Mesendoderm (in vitro differentiated cells): ENCODE results near the gene LIN7C.

Experiments used
- DNase-seq: peaks from one replicate; pipeline ENCODE4 v3.0.0; 2013
- H2AK5ac ChIP-seq: 2 replicates; pipeline ENCODE4 v1.6.1; 2013; ENCODE audit warnings: low read length, inconsistent platforms
- H2BK120ac ChIP-seq: 2 replicates; pipeline ENCODE4 v1.6.1; 2013; ENCODE audit warnings: low read depth, mild to moderate bottlenecking, low read length, moderate library complexity, mixed read lengths
- H2BK15ac ChIP-seq: replicated peaks from 2 replicates; pipeline ENCODE4 v1.6.1; 2013; ENCODE audit warnings: low read depth, mild to moderate bottlenecking, moderate library complexity
- H2BK5ac ChIP-seq: 2 replicates; pipeline ENCODE4 v1.6.1; 2013; ENCODE audit warnings: low read length, inconsistent platforms
- H3K18ac ChIP-seq: 2 replicates; pipeline ENCODE4 v1.6.1; 2013; ENCODE audit warnings: mild to moderate bottlenecking, low read length, mixed read lengths
- H3K23ac ChIP-seq: one replicate; pipeline ENCODE4 v1.6.1; 2013; ENCODE audit warnings: low read length
- H3K27ac ChIP-seq: 2 replicates; pipeline ENCODE4 v1.5.1; 2013; ENCODE audit warnings: low read depth, mild to moderate bottlenecking, inconsistent platforms, low read length, moderate library complexity
- H3K27me3 ChIP-seq: 2 replicates; pipeline ENCODE4 v1.6.1; 2013; ENCODE audit warnings: low read length, control low read depth, mild to moderate bottlenecking, inconsistent platforms; ENCODE audit not compliant: insufficient read depth, poor library complexity
- H3K36me3 ChIP-seq: 2 replicates; pipeline ENCODE4 v1.6.1; 2013; ENCODE audit warnings: low read length, inconsistent platforms; ENCODE audit not compliant: control insufficient read depth, insufficient read depth
- H3K4ac ChIP-seq: one replicate; pipeline ENCODE4 v1.6.1; 2013; ENCODE audit warnings: low read depth, mild to moderate bottlenecking, low read length, moderate library complexity
- H3K4me1 ChIP-seq: 2 replicates; pipeline ENCODE4 v1.6.1; 2013; ENCODE audit warnings: low read depth, low read length, inconsistent platforms; ENCODE audit not compliant: control insufficient read depth
- H3K4me2 ChIP-seq: 2 replicates; pipeline ENCODE4 v1.6.1; 2013; ENCODE audit warnings: low read length
- H3K4me3 ChIP-seq: 2 replicates; pipeline ENCODE4 v1.5.1; 2013; ENCODE audit warnings: mild to moderate bottlenecking, low read length
- H3K56ac ChIP-seq: one replicate; pipeline ENCODE4 v1.6.1; 2013; ENCODE audit warnings: low read length
- H3K79me1 ChIP-seq: 2 replicates; pipeline ENCODE4 v1.6.1; 2013; ENCODE audit warnings: low read length, inconsistent platforms
- H3K79me2 ChIP-seq: 2 replicates; pipeline ENCODE4 v1.6.1; 2013; ENCODE audit warnings: mild to moderate bottlenecking, low read length; ENCODE audit not compliant: control insufficient read depth, insufficient read depth
- H3K9ac ChIP-seq: 2 replicates; pipeline ENCODE4 v1.6.1; 2013; ENCODE audit warnings: low read length, inconsistent platforms
- H4K5ac ChIP-seq: one replicate; pipeline ENCODE4 v1.6.1; 2013; ENCODE audit warnings: low read length
- H4K8ac ChIP-seq: one replicate; pipeline ENCODE4 v1.6.1; 2013; ENCODE audit warnings: low read depth, mild to moderate bottlenecking, control low read depth, low read length, moderate library complexity
- WGBS: extraction: QIAGEN DNeasy Blood & Tissue Kit; methylation state at CpG from one replicate; pipeline ENCODE4 v1.1.7; 2013; ENCODE audit warnings: low lambda C conversion rate, missing lambda C conversion rate; ENCODE audit not compliant: insufficient coverage; ENCODE audit errors: extremely low coverage; 5-methylcytosine and 5-hydroxymethylcytosine counted together

LIN7C gene

DNA sequence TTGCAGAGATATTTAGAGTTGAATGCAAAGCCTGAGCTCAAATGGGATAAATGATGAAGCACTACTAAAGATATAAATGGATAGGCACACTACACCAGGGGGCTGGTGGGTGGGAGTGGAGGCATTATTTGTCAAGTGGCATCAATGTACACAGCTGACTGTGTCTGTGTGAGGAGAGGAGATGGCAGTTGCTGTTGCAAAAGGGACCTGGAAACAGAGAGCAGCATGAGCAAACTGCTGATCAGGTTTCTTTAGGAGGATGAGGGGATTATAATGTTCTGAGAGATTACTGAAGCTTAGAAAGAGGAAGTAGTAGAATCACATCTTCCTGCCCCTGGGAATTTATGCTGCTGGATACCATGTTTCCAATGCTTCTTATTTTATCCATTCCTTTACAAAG, 39.4 kb upstream of the LIN7C start:
- Histone ChIP-seq H3K27ac (no peak overlapping the region), H3K23ac (no peak overlapping the region), H3K27me3 (no peaks in the 10 kb centered on the region), H3K79me2 (no peaks in the 10 kb centered on the region), H4K8ac (no peak overlapping the region), H2BK5ac (no peak overlapping the region), H3K18ac (no peak overlapping the region), H3K4ac (no peak overlapping the region), H3K4me3 (no peak overlapping the region), H2BK15ac (no peak overlapping the region), H3K79me1 (no peaks in the 10 kb centered on the region), H3K4me1 (no peaks in the 10 kb centered on the region), H4K5ac (no peak overlapping the region), H3K4me2 (no peak overlapping the region), H2BK120ac (no peak overlapping the region), H3K56ac (no peak overlapping the region), H3K9ac (no peak overlapping the region), H2AK5ac (no peak overlapping the region), H3K36me3 (no peaks in the 10 kb centered on the region)
- no peak for DNase-seq

DNA sequence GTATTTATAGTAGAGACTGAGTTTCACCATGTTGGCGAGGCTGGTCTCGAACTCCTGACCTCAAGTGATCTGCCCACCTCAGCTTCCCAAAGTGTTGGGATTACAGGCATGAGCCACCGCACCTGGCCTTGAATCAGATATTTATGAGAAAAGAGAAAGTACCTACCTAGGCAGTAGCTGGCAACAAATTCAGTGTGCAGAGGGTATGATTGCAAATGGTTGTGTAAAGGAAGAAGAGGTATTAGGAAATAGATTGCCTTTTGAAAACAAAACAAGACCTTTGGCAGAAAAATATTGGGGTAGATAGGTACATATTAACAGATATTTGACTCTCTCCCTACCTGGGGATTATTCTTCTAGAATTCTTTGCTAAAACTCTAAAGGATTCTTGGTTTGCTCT, 38.5 kb upstream of the LIN7C start:
- no peak overlapping the region for H3K23ac ChIP-seq
- no CpG with 5 or more reads among the region's 3 CpGs for WGBS
- no peak overlapping the region for H2BK15ac ChIP-seq
- H3K79me1 ChIP-seq = no peaks in the 10 kb centered on the region
- H3K9ac ChIP-seq = no peak overlapping the region
- no peaks in the 10 kb centered on the region for H3K4me1 ChIP-seq
- no peak overlapping the region for H3K4me2 ChIP-seq
- H3K4ac ChIP-seq = no peak overlapping the region
- H2BK5ac ChIP-seq = no peak overlapping the region
- H2AK5ac ChIP-seq = no peak overlapping the region
- H3K27ac ChIP-seq = no peak overlapping the region
- no peak for DNase-seq
- no peak overlapping the region for H4K5ac ChIP-seq
- no peak overlapping the region for H3K4me3 ChIP-seq
- H3K27me3 ChIP-seq = no peaks in the 10 kb centered on the region
- H3K18ac ChIP-seq = no peak overlapping the region
- H2BK120ac ChIP-seq = no peak overlapping the region
- no peaks in the 10 kb centered on the region for H3K79me2 ChIP-seq
- H3K36me3 ChIP-seq = no peaks in the 10 kb centered on the region
- H4K8ac ChIP-seq = no peak overlapping the region
- H3K56ac ChIP-seq = no peak overlapping the region

DNA sequence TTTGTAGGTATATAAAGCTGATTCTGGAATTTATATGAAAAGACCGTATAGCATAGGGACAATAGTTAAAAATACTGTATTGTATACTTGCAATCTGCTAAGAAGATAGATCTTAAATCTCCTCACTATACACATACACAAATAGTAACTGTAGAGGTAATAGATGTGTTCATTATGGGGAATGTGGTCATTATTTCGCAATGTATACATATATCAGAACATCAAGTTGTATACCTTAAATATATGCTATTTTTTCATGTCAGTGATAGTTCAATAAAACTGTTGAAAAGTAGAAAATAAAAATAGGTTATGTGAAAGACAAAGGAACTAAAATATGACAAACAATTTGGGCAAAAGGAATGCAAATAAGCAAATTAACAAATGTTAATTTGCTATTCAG, 35.2 kb upstream of the LIN7C start:
- no peaks in the 10 kb centered on the region for H3K27me3 ChIP-seq
- no peak overlapping the region for H2BK120ac ChIP-seq
- no peak overlapping the region for H3K4ac ChIP-seq
- no peak overlapping the region for H2BK5ac ChIP-seq
- no peak overlapping the region for H3K4me3 ChIP-seq
- H3K23ac ChIP-seq = no peak overlapping the region
- no peak overlapping the region for H3K18ac ChIP-seq
- H3K9ac ChIP-seq = no peak overlapping the region
- H3K27ac ChIP-seq = no peak overlapping the region
- no CpG with 5 or more reads among the region's 2 CpGs for WGBS
- no peak overlapping the region for H3K56ac ChIP-seq
- H3K79me2 ChIP-seq = no peaks in the 10 kb centered on the region
- no peak overlapping the region for H4K8ac ChIP-seq
- no peak overlapping the region for H3K4me2 ChIP-seq
- no peaks in the 10 kb centered on the region for H3K36me3 ChIP-seq
- no peaks in the 10 kb centered on the region for H3K4me1 ChIP-seq
- no peak for DNase-seq
- H3K79me1 ChIP-seq = no peaks in the 10 kb centered on the region
- no peak overlapping the region for H2AK5ac ChIP-seq
- H2BK15ac ChIP-seq = no peak overlapping the region
- no peak overlapping the region for H4K5ac ChIP-seq

DNA sequence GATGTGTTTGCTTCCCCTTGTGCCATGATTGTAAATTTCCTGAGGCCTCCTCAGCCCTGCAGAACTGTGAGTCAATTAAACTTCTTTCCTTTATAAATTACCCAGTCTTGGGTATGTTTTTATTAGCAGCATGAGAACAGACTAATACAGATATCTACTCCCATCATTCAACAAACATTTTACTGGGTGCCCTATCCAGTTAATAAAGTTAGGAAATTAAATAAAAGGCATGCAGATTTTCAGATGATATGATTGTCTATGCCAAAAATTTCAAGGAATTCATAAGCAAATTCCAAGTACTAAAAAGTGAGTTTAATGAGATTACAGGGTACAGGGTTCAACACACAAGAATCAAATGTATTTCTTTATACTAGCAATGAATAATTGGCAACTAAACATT, 33.5 kb upstream of the LIN7C start:
- H4K5ac ChIP-seq = no peak overlapping the region
- no peak overlapping the region for H3K9ac ChIP-seq
- no peaks in the 10 kb centered on the region for H3K4me1 ChIP-seq
- no peak overlapping the region for H3K27ac ChIP-seq
- H2BK5ac ChIP-seq = no peak overlapping the region
- no peak overlapping the region for H3K18ac ChIP-seq
- H3K4ac ChIP-seq = no peak overlapping the region
- no peaks in the 10 kb centered on the region for H3K79me1 ChIP-seq
- no peak overlapping the region for H4K8ac ChIP-seq
- no peaks in the 10 kb centered on the region for H3K36me3 ChIP-seq
- H2AK5ac ChIP-seq = no peak overlapping the region
- no peak overlapping the region for H3K4me3 ChIP-seq
- no peak overlapping the region for H3K4me2 ChIP-seq
- H3K56ac ChIP-seq = no peak overlapping the region
- H2BK120ac ChIP-seq = no peak overlapping the region
- no peaks in the 10 kb centered on the region for H3K27me3 ChIP-seq
- no peaks in the 10 kb centered on the region for H3K79me2 ChIP-seq
- no peak overlapping the region for H2BK15ac ChIP-seq
- H3K23ac ChIP-seq = no peak overlapping the region
- no peak for DNase-seq

DNA sequence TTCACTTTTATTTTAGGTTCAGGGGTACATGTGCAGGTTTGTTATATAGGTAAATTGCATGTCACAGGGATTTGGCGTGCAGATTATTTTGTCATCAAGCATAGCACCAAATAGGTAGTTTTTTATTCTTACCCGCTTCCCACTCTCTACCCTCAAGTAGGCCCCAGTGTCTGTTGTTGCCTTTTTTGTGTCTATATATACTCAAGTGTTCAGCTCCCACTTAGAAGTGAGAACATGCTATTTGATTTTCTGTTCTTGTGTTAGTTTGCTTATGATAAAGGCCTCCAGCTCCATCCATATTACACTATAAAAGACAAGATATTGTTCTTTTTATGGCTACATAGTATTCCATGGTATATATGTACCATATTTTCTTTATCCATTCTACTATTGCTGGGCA, 28.5 kb upstream of the LIN7C start:
- Histone ChIP-seq H2BK120ac (no peak overlapping the region), H3K79me2 (no peaks in the 10 kb centered on the region), H3K4me3 (no peak overlapping the region), H3K27ac (no peak overlapping the region), H3K23ac (no peak overlapping the region), H3K4me1 (no peaks in the 10 kb centered on the region), H3K4me2 (no peak overlapping the region), H2BK15ac (no peak overlapping the region), H4K8ac (no peak overlapping the region), H3K4ac (no peak overlapping the region), H3K56ac (no peak overlapping the region), H2AK5ac (no peak overlapping the region), H3K9ac (no peak overlapping the region), H3K36me3 (no peaks in the 10 kb centered on the region), H3K18ac (no peak overlapping the region), H3K79me1 (no peaks in the 10 kb centered on the region), H2BK5ac (no peak overlapping the region), H4K5ac (no peak overlapping the region), H3K27me3 (no peaks in the 10 kb centered on the region)
- no CpG with 5 or more reads among the region's 2 CpGs for WGBS
- no peak for DNase-seq

DNA sequence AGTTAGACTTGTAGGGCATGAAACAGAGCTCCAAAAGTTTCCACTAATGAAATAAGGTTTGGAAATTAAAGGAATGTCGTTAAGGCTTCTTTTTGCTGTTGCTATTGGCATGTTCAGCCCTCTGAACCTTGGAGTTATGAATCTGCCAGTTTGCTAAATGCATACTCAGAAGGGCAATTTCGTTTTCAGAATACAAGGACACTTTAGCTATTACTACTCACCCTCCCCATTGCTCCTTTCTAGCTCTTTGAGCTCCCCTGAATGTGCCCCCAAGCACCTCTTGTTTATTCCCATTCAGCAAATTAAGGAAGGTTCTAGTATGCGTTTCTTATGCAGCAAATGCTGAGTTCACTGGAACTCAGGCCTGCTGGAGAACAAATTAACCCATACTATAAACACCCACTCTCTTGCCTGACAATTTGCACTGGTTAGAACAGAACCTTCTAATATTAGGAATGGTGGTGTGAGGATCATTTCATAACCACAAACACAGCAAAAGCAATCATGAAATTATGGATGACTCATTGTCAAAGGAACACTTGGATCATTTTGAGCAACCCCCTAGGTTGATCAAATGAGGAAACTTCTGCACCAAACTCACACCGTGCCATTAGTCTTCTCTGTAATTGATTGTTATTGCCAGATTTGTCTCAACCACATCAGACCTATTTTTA, 26.2 kb upstream of the LIN7C start:
- WGBS = no CpG with 5 or more reads among the region's 4 CpGs
- no peak overlapping the region for H3K4me3 ChIP-seq
- H2AK5ac ChIP-seq = no peak overlapping the region
- no peak overlapping the region for H4K5ac ChIP-seq
- no peaks in the 10 kb centered on the region for H3K4me1 ChIP-seq
- no peak overlapping the region for H2BK15ac ChIP-seq
- H2BK5ac ChIP-seq = no peak overlapping the region
- no peak for DNase-seq
- no peak overlapping the region for H3K23ac ChIP-seq
- no peak overlapping the region for H3K27ac ChIP-seq
- H3K4me2 ChIP-seq = no peak overlapping the region
- no peaks in the 10 kb centered on the region for H3K36me3 ChIP-seq
- H2BK120ac ChIP-seq = no peak overlapping the region
- no peaks in the 10 kb centered on the region for H3K79me2 ChIP-seq
- H3K56ac ChIP-seq = no peak overlapping the region
- no peaks in the 10 kb centered on the region for H3K27me3 ChIP-seq
- H3K79me1 ChIP-seq = no peaks in the 10 kb centered on the region
- H3K4ac ChIP-seq = no peak overlapping the region
- no peak overlapping the region for H3K18ac ChIP-seq
- no peak overlapping the region for H3K9ac ChIP-seq
- H4K8ac ChIP-seq = no peak overlapping the region
